MM.1S (cell line): ENCODE data around the gene TLR6.

ENCODE experiments used
- DNase-seq: peaks from one replicate; pipeline ENCODE4 v3.0.0-alpha.2; 2015
- H2AFZ ChIP-seq: fragments of 300-600 bp; sonication (generic); 2 replicates; pipeline ENCODE4 v1.6.0; 2016; ENCODE audit warnings: antibody characterized with exemption, low read length
- H3F3A ChIP-seq: fragments of 300-600 bp; sonication (generic); 2 replicates; pipeline ENCODE4 v1.6.1; 2016; ENCODE audit warnings: mild to moderate bottlenecking, antibody characterized with exemption, low read length, moderate library complexity, mixed read lengths; ENCODE audit not compliant: insufficient read depth
- H3K27ac ChIP-seq: fragments of 300-600 bp; sonication (generic); 2 replicates; pipeline ENCODE4 v1.5.1; 2016; ENCODE audit warnings: mild to moderate bottlenecking, low read length
- H3K27me3 ChIP-seq: fragments of 300-600 bp; sonication (generic); replicated peaks from 2 replicates; pipeline ENCODE4 v1.6.0; 2016; ENCODE audit warnings: low read length; ENCODE audit not compliant: insufficient read depth
- H3K36me3 ChIP-seq: fragments of 300-600 bp; sonication (generic); replicated peaks from 2 replicates; pipeline ENCODE4 v1.6.1; 2016; ENCODE audit warnings: mild to moderate bottlenecking, low read length, mixed read lengths; ENCODE audit not compliant: insufficient read depth
- H3K4me1 ChIP-seq: fragments of 300-600 bp; sonication (generic); 2 replicates; pipeline ENCODE4 v1.6.1; 2016; ENCODE audit warnings: low read length, mixed read lengths
- H3K4me2 ChIP-seq: fragments of 300-600 bp; sonication (generic); 2 replicates; pipeline ENCODE4 v1.6.0; 2016; ENCODE audit warnings: low read depth, low read length
- H3K4me3 ChIP-seq: fragments of 300-600 bp; sonication (generic); 2 replicates; pipeline ENCODE4 v1.5.1; 2016; ENCODE audit warnings: low read length, mixed read lengths
- H3K79me2 ChIP-seq: fragments of 300-600 bp; sonication (generic); 2 replicates; pipeline ENCODE4 v1.6.1; 2016; ENCODE audit warnings: mixed run types, low read length, mixed read lengths
- H3K9ac ChIP-seq: fragments of 300-600 bp; sonication (generic); 2 replicates; pipeline ENCODE4 v1.6.1; 2016; ENCODE audit warnings: low read length, mixed read lengths
- H3K9me2 ChIP-seq: fragments of 300-600 bp; sonication (generic); replicated peaks from 2 replicates; pipeline ENCODE4 v1.6.1; 2016; ENCODE audit warnings: mild to moderate bottlenecking, low read length, mixed read lengths; ENCODE audit not compliant: insufficient read depth
- H3K9me3 ChIP-seq: fragments of 300-600 bp; sonication (generic); replicated peaks from 2 replicates; pipeline ENCODE4 v1.6.1; 2016; ENCODE audit warnings: mild to moderate bottlenecking, low read length, mixed read lengths; ENCODE audit not compliant: insufficient read depth
- H4K20me1 ChIP-seq: fragments of 300-600 bp; sonication (generic); 2 replicates; pipeline ENCODE4 v1.6.1; 2016; ENCODE audit warnings: mild to moderate bottlenecking, low read length, moderate library complexity, mixed read lengths; ENCODE audit not compliant: insufficient read depth
- EZH2 ChIP-seq: fragments of 300-600 bp; sonication (generic); optimal IDR thresholded peaks from 2 replicates; pipeline ENCODE3; 2017; ENCODE audit warnings: low read depth, mild to moderate bottlenecking, antibody characterized with exemption, low read length, mixed read lengths
- EZH2phosphoT487 ChIP-seq: fragments of 300-600 bp; sonication (generic); IDR thresholded peaks from 2 replicates; pipeline ENCODE4 v1.6.1; 2018; ENCODE audit warnings: antibody characterized with exemption, low read length
- TF ChIP-seq, protein P1 (sequence below): fragments of 300-600 bp; sonication (generic); IDR thresholded peaks from 2 replicates; pipeline ENCODE4 v1.5.1; 2016; ENCODE audit warnings: antibody characterized with exemption, low read length, mixed read lengths

Gene TLR6

DNA sequence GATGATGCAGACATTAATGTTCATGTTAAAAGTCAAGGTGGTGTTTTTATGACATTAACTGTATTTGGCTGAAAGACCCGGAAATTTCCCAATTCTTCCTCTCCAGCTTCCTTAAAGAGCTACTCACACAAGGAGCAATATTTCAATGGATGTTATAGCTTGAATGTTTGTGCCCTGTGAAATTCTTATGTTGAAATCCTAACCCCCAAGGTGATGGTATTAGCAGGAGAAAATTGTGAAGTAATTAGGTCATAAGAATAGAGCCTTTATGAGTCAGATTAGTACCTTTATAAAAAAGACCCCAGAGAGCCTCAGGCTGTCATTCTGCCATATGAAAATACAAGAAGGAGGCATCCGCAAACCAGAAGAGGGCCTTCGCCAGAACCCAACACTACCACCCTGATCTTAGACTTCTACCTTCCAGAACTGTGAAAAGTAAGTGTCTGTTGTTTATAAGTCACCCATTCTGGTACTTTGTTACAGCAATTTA is 55.6 kb downstream of the TLR6 start:
- no peak overlapping the region for H3K4me2 ChIP-seq
- no peak overlapping the region for H3K27ac ChIP-seq
- peaks cover 25% of the 10 kb centered on the region for H3F3A ChIP-seq
- no peak overlapping the region for H2AFZ ChIP-seq
- no peaks in the 10 kb centered on the region for H4K20me1 ChIP-seq
- H3K27me3 ChIP-seq: no peaks in the 10 kb centered on the region
- TF ChIP-seq EZH2 (no peak), EZH2phosphoT487 (no peak)
- TF ChIP-seq, protein P1, sequence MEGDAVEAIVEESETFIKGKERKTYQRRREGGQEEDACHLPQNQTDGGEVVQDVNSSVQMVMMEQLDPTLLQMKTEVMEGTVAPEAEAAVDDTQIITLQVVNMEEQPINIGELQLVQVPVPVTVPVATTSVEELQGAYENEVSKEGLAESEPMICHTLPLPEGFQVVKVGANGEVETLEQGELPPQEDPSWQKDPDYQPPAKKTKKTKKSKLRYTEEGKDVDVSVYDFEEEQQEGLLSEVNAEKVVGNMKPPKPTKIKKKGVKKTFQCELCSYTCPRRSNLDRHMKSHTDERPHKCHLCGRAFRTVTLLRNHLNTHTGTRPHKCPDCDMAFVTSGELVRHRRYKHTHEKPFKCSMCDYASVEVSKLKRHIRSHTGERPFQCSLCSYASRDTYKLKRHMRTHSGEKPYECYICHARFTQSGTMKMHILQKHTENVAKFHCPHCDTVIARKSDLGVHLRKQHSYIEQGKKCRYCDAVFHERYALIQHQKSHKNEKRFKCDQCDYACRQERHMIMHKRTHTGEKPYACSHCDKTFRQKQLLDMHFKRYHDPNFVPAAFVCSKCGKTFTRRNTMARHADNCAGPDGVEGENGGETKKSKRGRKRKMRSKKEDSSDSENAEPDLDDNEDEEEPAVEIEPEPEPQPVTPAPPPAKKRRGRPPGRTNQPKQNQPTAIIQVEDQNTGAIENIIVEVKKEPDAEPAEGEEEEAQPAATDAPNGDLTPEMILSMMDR: no peak
- no peaks in the 10 kb centered on the region for H3K36me3 ChIP-seq
- no peaks in the 10 kb centered on the region for H3K9me2 ChIP-seq
- H3K4me1 ChIP-seq: peaks cover 11% of the 10 kb centered on the region
- DNase-seq: no peak
- H3K4me3 ChIP-seq: no peak overlapping the region
- peaks cover 5% of the 10 kb centered on the region for H3K79me2 ChIP-seq
- H3K9ac ChIP-seq: no peak overlapping the region
- no peaks in the 10 kb centered on the region for H3K9me3 ChIP-seq

DNA sequence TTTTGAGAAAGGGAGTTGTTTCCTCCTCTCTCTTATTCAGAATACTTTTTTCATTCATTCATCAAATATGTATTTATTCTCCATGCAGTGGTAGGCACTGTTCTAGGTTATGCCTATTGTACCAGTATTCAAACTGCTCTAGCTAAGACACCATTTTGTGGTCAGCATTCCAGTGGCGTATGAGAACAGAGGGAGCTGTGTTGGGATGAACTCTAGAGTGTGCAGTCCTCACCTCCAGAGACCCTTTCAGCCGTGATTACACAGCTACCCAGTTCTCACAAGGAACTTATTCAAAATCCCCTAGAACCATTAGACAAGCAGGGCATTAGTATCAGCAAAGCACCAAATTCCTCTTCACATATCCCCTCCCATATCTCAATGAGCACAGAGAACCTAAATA is 56.3 kb downstream of the TLR6 start:
- Histone ChIP-seq H3K9ac (no peak overlapping the region), H3K36me3 (no peaks in the 10 kb centered on the region), H3K9me3 (no peaks in the 10 kb centered on the region), H4K20me1 (no peaks in the 10 kb centered on the region), H3K27me3 (no peaks in the 10 kb centered on the region), H3K4me2 (no peak overlapping the region), H3F3A (peaks cover 19% of the 10 kb centered on the region), H2AFZ (no peak overlapping the region), H3K27ac (no peak overlapping the region), H3K9me2 (no peaks in the 10 kb centered on the region), H3K4me1 (peaks cover 6% of the 10 kb centered on the region; the same call in 1 of the 2 replicates), H3K79me2 (peaks cover 5% of the 10 kb centered on the region), H3K4me3 (no peak overlapping the region)
- TF ChIP-seq, protein P1: no peak
- TF ChIP-seq EZH2phosphoT487: no peak
- TF ChIP-seq EZH2: no peak
- no peak for DNase-seq

DNA sequence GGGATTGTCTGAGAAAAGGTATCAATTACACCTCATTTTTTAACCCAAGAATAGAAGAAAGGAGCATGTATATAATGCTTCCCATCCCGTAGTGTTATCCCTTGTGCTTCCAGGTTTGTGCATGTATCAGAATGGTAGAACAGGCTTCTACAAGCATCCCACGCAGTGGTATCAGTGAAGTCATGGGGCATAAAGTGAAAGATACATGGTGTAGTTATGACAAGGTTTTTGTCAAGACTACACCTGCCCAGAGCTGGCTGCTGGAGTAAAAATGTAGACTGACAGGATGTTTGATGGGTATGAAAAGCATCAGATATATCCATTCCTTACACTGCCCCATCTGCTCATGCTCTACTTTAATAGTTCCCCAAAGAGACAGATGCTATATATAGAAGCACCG is 61.5 kb downstream of the TLR6 start:
- Histone ChIP-seq H3K79me2 (no peaks in the 10 kb centered on the region), H3K9ac (no peak overlapping the region), H4K20me1 (no peaks in the 10 kb centered on the region), H3K9me3 (no peaks in the 10 kb centered on the region), H3K9me2 (no peaks in the 10 kb centered on the region), H3F3A (no peaks in the 10 kb centered on the region), H2AFZ (no peak overlapping the region), H3K4me3 (no peak overlapping the region), H3K4me1 (no peaks in the 10 kb centered on the region), H3K27me3 (no peaks in the 10 kb centered on the region), H3K4me2 (no peak overlapping the region), H3K27ac (no peak overlapping the region), H3K36me3 (no peaks in the 10 kb centered on the region)
- no peak for DNase-seq
- TF ChIP-seq EZH2phosphoT487 (no peak), EZH2 (no peak)
- TF ChIP-seq, protein P1: no peak
